NCI-H2081 (cell line): ENCODE data around the gene CIB1.

Source experiments
- DNase-seq, 2 experiments: peaks; one replicate each; lab custom pipeline; 2025; lab: John Stamatoyannopoulos, UW

Gene CIB1

GRCh38 chr15:90214553-90215196, 19.1 kb downstream of the CIB1 start:
- no peak for DNase-seq

GRCh38 chr15:90213818-90214204, 19.9 kb downstream of the CIB1 start:
- no peak for DNase-seq

- DNase-seq: no peak
Measured at GRCh38 chr15:90213122-90213817, 20.5 kb downstream of the CIB1 start.

- no peak for DNase-seq
Measured at GRCh38 chr15:90212221-90213098, 21.3 kb downstream of the CIB1 start.

GRCh38 chr15:90211440-90212143, 22.1 kb downstream of the CIB1 start:
- DNase-seq: no peak

- no peak for DNase-seq
Measured at GRCh38 chr15:90211009-90211408, 22.7 kb downstream of the CIB1 start.

- DNase-seq: no peak
Measured at GRCh38 chr15:90210593-90210992, 23.1 kb downstream of the CIB1 start.

GRCh38 chr15:90209591-90209990, 24.1 kb downstream of the CIB1 start:
- DNase-seq: no peak

- no peak for DNase-seq
Measured at GRCh38 chr15:90208356-90208755, 25.4 kb downstream of the CIB1 start.

GRCh38 chr15:90207252-90207651, 26.5 kb downstream of the CIB1 start:
- DNase-seq: no peak

- DNase-seq: no peak
Measured at GRCh38 chr15:90205886-90206285, 27.9 kb downstream of the CIB1 start.

- no peak for DNase-seq
Measured at GRCh38 chr15:90205050-90205848, 28.5 kb downstream of the CIB1 start.

GRCh38 chr15:90203922-90204321, 29.8 kb downstream of the CIB1 start:
- peak in 1 of 2 experiments; percentile 42 for DNase-seq

GRCh38 chr15:90203473-90203872, 30.3 kb downstream of the CIB1 start:
- DNase-seq: no peak

- no peak for DNase-seq
Measured at GRCh38 chr15:90202929-90203328, 30.8 kb downstream of the CIB1 start.

GRCh38 chr15:90201944-90202375, 31.8 kb downstream of the CIB1 start:
- no peak for DNase-seq

GRCh38 chr15:90201130-90201943, 32.4 kb downstream of the CIB1 start, which contains the start of gene SEMA4B:
SEMA4B (plus strand) TSS chr15:90201330; CDS start chr15:90201579, 249 bp downstream.
- DNase-seq: peak; percentile 55 to 63

GRCh38 chr15:90200534-90201129, 33.1 kb downstream of the CIB1 start:
- DNase-seq: no peak

GRCh38 chr15:90194655-90195054, 39.1 kb downstream of the CIB1 start:
- no peak for DNase-seq
